LNCAP (cell line): ENCODE measurements around the gene NBAS.

Source experiments
- CTCF ChIP-seq: fragments of 450-650 bp; IDR thresholded peaks from 2 replicates; pipeline ENCODE4 v1.5.1; 2017; ENCODE audit warnings: mild to moderate bottlenecking

NBAS gene

GRCh38 chr2:15603948-15604347 lies 42.8 kb upstream of the NBAS start:
- TF ChIP-seq CTCF = no peak

- no peak for TF ChIP-seq CTCF
Measured at GRCh38 chr2:15603044-15603765, 42.1 kb upstream of the NBAS start.

- no peak for TF ChIP-seq CTCF
Measured at GRCh38 chr2:15602393-15602792, 41.3 kb upstream of the NBAS start.

DNA sequence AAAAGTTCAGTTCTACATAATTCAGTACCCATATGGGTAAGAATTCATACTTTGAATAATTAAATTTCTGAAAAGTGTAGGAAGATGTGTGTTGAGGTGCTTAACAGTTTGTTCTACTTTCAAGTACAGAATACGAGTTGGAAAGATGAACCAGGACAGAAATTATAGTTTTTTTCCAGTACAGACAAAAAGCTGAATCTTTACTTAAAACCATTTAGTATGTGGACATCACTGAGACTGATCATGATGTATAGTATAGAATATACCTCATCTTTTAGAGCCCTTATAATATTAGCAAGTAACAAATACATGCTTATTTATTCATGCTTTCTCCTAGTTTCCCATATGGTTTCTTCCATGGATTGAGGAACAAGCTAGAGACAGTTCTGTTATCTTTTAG lies 40.5 kb upstream of the NBAS start:
- no peak for TF ChIP-seq CTCF

DNA sequence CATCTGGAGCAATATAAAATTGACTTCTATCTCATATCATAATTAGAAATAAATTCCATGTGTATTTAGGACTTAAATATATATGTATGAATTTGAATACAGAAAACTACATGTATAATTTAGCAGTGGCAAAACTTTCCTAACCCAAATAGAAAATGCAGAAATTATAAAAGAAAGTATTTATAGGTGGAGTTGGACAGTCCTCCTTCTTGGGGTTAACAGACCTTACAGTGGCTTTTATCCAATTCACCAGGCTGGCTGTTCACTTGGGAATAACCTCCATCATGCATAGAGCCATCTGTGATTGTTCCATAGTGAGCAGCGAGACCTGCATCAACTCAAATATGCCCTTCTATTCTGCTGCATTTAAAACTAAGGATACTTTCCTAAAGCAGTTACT lies 38.9 kb upstream of the NBAS start:
- no peak for TF ChIP-seq CTCF

GRCh38 chr2:15596968-15597367 lies 35.8 kb upstream of the NBAS start:
- no peak for TF ChIP-seq CTCF

- TF ChIP-seq CTCF = no peak
Measured at GRCh38 chr2:15596350-15596749, 35.2 kb upstream of the NBAS start.

DNA sequence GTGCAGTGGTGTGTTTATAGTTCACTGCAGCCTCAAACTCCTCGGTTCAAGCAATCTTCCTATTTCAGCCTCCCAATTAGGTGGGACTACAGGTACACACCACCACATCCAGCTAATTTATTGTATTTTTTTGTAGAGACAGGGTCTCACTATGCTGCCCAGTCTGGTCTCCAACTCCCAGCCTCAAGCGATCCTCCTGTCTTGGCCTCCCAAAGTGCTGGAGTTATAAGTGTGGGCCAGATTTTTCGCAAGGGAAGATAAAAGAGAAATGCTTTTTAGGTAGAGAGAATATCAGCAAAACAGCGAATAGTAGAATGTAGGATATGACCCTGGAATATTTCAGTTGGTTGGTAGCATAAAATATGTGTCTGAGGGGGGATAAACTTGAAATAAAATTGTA lies 34.8 kb upstream of the NBAS start:
- TF ChIP-seq CTCF = no peak
